GM18502 (cell line): Measurements from ENCODE around the gene SERPINA5.
"Not testable (repeated sequence)": the region's sequence is repeated elsewhere in the genome, so short reads cannot be mapped to it uniquely, and the experiment has no call there.

Experiments
- ATAC-seq: cut with Tn5 transposase; IDR thresholded peaks from one replicate; pipeline ENCODE4 v1.9.1; 2021; ENCODE audit warnings: mild to moderate bottlenecking; ENCODE audit not compliant: unreplicated experiment, poor library complexity

The SERPINA5 gene

DNA sequence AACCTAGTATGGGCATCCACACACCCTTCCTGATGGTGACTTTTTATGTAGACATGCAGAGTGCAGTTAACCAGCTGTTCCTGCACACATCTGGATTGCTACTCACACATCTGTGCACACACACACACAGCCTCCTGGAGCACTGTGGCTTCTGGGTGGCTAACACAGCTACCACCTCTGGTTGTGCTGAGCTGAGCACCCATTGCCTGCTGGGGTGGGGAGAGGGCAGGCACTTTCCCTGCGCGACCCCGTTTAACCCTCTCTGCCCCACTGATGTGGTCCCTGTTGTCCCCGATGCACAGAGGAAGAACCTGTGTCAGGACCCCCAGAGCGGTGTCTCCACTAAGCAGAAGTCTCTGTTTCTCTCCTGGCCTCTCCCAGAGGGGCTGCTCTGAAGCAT, 16.6 kb downstream of the SERPINA5 start:
- ATAC-seq, result no peak

DNA sequence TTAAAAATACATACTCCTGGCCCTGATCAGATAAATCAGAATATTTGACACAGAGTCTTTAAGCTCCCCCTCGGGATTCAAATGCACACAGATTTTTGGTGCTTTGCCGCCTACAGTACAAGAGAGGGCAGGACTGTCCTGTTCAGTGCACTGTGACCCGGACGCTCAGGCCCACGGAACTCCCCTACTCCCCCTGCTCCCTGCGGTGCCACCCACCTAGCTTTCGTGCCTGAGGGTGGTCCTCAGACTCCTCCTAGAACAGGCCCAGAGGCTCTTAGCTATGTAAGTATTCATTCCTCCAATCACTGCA, 17.2 kb downstream of the SERPINA5 start:
- ATAC-seq, result no peak

DNA sequence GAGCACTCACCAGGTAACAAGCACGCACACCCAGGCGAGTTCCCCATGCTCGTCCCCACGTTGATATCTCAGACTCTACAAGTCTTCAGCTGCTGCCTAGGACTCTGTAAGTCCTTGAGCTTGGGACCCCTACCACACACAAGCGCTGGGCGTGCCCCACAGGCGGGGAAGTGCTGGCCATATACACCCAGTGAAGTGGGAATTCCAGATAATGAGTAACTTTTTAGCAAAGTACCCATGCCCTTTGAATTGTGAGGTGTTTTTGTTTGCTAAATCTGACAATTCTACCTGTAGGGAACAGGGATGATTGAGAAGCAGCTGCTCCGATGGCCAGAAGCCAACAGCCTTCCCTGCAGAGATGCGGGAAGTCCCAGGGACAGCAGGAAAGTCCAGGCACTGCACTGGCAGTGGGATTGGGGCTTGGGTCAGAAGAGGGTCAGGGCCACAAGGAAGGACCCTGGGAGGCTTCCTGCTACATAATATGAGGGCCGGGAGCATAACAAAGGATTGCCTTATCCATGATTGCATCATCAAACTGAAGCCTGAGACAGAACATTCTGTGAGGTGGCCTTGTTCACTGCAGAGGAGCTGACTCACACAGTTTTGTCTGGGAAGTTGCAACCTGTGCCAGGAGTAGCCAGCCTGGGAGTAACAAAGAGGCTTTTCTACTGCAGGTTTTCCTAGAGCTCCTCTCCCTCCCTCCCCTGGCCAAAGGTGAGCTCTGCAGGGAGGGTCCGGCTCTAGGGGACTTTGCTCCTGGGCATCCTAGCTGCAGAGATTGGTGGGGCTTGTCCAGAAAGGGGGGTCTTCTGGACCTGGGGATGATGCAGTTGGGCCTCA, 17.8 kb downstream of the SERPINA5 start:
- ATAC-seq, result no peak

DNA sequence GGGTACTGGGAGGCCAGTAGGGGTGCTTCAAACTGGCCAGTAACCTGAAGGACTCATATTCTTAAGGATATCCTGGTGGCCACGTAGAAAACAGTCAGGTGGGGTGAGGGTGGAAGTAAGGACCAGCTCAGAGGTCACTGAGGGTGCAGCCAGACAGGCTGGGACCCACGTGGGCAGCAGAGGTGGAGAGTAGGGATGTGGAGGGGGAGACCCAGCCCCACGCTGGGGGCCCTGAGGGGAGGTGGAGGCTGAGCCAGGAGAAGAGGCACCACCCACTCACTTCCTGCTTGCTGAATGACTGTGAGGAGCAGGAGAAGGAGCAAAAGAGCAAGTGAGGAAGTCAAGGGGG, 18.4 kb downstream of the SERPINA5 start:
- ATAC-seq, result no peak

DNA sequence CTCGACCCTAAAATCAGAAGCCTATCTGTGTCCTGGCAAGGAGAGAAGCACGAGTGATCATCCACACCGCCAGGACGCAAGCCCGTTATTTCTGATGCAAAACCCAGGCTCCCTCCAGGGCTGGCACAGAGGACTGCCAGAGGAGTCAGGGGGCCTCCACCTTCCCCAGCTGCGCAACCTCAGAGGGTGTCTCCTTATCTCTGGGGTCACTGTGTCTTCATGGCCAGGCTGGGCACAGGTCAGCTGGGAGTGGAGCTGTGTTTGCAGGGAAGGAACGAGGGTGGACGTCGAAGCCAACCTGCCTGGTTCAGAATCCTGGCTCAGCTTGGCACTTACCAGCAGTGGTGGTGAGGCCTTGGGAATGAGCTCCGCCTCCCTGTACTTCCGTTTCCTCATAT, 18.9 kb downstream of the SERPINA5 start:
- ATAC-seq, result no peak

DNA sequence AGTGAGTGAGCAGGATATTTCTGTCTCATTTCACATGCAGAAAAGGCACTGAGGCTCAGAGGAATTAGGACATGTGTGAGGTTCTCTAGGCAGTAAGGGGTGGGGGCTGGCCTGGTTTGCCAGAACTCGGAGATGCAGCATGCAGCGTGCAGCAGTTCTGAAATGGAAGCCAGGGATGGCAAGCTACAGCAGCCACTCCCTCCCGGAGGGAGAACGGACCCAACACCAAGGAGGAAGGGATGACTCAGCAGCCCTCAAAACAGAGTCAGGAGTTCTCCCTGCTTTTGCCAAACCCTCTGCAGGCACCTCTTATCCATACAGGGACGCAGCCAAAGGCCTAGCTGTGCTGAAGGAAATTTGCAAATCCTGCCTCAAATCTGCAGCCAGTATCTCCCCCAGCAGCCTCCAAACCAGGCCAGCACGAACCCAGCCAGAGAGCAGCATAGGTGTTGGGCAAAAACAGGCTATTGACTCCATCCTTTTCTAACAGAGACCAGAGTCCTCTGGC, 20.7 kb downstream of the SERPINA5 start:
- ATAC-seq, result no peak

DNA sequence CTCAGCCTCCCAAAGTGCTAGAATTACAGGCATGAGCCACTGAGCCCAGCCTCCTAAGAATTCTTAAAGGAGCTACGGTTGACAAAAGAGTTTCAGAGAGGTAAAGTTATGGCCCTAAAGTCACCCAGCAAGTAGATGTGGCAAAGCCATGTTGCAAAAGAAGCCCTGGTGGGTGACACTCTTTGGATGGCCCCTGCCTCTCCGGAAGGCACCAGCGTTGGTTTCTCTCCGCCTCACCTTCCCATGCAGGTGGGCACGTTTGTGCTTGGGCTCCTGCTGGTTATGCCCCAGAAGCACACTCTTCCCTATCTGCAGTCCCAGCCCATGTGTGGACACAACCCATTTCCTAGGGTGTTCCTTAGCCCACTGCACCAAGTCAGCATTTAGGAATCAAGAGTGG, 21.5 kb downstream of the SERPINA5 start:
- ATAC-seq, result no peak

DNA sequence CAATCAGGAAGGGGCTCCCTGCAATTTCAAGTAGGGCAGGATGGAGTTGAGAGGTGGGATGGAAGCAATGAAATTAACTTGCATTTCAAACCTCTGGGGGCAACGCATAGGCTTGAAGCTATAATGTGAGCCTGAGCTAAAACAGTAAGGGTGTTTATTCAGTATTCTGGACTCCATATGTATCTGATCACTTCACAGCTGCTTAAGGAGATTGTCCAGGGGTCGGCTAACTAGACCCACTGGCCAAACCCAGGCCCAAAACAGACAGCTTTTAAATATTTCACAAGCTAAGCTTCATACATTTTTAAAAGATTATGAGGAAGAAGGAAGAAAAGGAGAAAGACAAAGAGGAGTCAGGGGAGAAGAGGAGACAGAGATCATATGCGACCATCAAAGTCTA, 24.1 kb downstream of the SERPINA5 start:
- no peak for ATAC-seq

DNA sequence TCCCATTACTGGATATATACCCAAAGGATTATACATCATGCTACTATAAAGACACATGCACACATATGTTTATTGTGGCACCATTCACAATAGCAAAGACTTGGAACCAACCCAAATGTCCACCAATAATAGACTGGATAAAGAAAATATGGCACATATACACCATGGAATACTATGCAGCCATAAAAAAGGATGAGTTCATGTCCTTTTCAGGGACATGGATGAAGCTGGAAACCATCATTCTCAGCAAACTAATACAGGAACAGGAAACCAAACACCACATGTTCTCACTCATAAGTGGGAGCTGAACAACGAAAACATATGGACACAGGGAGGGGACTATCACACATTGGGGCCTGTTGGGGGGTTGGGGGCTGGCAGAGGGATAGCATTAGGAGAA, 27.7 kb downstream of the SERPINA5 start:
- not testable (repeated sequence) for ATAC-seq

DNA sequence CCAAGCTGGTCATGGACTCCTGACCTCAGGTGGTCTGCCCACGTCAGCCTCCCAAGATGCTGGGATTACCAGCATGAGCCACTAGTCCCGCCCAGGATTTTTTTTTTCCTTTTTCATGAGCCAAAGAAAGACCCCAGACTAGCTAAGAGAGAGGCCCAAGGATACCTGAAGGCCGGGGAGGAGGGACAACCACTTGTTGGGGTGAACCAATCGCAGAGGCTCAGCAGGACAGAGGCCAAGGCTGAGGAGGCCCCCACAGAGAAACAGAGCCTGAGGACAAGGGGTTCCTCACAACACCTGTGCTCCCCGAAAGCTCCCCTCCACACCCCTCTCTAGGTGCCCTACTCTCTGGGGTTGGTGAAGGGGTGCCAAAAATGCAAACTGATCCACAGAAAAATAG, 30.0 kb downstream of the SERPINA5 start:
- no peak for ATAC-seq

DNA sequence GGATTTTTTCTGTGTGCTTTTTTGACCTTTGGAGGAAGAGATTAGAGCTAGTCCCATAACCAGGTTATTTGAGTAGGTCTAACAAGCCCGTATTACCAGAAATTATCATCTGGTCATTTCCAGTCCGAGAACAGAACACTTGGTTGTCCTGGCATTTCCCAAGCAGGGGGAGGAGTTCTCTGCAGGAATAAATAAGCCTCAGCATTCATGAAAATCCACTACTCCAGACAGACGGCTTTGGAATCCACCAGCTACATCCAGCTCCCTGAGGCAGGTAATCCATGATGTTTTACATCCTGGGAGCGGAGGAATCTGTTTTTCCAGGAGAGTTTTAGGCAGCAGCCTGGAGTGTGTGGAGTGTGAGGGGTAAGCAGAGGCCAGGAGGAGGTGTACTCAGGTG, 30.9 kb downstream of the SERPINA5 start, which contains the start of gene SERPINA3:
Gene SERPINA3, plus strand, starts transcription at position 218 of the 400 bp plus-strand sequence. CDS start 2,051 bp downstream, outside the sequence.
- no peak for ATAC-seq

DNA sequence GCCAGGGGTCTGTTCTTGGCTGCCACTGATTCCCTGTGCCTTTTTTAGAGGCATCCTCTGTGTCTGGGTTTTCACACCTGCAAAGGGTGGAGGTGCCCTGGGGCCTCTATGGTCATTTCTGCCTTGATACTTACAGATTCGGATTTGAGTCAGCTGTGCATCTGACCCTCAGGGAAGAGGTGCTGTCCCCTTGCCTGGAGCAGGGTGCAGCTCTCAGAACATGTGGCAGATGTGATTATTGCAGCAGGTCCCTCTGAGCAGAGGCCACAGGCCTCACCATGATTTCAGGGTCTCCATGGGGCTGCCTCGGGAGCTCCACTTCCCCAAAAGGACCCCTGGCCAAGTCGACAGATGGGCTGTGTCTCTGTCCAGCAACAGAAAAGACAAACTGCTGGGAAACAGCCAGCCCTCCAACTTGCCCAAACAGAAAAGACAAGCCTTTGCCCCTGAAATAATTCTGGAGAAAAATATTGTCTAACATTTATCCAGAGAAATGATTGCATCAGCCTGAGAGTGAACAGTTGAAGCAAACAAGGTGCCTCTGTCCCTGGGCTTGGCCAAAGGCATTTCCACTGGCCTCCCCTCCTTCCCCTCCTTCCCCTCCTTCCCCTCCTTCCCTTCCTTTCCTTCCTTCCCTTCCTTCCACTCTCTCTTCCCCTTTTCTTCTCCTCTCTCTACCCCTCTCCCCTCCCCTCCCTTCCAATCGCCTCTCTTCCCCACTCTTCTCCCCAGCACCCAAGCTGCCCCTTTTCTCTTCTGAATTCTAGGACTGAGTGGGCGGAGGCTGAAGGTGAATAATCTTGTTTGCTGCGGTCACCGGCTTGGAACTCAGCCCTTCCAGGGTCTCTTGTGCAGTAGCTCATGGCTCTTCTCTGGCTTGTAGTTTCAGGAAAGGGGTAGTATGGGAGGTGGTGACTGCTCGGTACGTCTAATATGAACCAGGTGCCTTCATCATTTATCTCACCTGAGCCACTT, 31.6 kb downstream of the SERPINA5 start:
- ATAC-seq, result no peak

DNA sequence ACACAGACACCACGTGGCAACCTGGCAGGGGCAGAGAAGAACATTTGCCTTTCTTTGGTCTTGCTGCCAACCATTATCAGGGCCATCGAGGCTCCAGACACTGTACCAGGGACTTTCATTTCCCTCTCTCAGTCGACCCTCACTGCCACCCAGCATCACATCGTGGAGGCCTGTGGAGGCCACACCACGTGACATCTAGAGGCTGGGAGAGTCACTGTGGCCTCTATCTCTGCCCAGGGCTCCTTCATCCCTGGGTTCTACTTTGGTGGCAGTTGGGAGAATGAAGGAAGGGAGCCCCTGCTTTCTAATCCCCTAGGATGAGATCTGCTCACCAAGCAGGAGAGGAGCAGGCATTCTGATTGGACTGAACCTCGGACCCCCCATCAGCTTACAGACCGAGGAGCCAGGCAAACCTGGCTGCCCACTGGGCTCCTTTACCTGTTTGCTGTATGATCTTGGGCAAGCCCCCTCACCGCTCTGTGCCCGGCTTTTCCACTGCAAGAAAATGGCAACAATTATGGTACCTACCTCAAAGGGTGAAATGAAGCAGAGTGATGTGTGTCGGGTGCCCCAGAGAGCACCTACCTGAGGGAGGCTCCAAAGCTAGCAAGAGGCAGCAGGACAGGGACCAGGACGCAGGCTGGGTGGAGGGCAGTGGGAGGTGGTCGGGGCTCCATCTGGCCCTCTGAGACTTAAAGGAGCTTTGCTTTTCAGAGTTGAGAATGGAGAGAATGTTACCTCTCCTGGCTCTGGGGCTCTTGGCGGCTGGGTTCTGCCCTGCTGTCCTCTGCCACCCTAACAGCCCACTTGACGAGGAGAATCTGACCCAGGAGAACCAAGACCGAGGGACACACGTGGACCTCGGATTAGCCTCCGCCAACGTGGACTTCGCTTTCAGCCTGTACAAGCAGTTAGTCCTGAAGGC, 32.8 kb downstream of the SERPINA5 start:
- no peak for ATAC-seq

DNA sequence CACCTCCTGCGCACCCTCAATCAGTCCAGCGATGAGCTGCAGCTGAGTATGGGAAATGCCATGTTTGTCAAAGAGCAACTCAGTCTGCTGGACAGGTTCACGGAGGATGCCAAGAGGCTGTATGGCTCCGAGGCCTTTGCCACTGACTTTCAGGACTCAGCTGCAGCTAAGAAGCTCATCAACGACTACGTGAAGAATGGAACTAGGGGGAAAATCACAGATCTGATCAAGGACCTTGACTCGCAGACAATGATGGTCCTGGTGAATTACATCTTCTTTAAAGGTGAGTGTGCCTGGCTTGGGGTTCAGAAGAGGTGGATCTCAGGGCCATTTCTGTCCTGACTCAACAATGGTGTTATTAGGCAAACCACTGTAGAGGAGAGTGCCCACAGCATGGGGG, 33.6 kb downstream of the SERPINA5 start:
- no peak for ATAC-seq

DNA sequence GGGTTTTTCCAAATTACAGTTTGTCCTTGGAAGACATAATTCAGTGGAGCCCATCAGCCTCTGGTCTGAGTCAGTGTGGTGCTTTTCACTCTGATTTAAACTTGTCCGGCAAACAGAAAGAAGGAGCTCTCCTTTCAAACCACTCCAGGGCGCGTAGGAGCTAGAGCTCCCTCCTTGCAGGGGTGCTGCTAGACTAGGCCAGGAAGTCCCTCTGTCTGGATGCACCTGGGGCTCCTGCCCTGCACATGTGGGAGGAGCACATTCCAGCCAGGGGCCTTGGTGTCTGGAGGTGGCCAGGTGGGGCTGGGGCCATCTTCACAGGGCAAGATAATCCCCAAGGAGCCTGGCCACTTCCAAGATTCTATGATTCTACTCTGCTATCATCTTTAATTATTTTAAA, 34.0 kb downstream of the SERPINA5 start:
- no peak for ATAC-seq

DNA sequence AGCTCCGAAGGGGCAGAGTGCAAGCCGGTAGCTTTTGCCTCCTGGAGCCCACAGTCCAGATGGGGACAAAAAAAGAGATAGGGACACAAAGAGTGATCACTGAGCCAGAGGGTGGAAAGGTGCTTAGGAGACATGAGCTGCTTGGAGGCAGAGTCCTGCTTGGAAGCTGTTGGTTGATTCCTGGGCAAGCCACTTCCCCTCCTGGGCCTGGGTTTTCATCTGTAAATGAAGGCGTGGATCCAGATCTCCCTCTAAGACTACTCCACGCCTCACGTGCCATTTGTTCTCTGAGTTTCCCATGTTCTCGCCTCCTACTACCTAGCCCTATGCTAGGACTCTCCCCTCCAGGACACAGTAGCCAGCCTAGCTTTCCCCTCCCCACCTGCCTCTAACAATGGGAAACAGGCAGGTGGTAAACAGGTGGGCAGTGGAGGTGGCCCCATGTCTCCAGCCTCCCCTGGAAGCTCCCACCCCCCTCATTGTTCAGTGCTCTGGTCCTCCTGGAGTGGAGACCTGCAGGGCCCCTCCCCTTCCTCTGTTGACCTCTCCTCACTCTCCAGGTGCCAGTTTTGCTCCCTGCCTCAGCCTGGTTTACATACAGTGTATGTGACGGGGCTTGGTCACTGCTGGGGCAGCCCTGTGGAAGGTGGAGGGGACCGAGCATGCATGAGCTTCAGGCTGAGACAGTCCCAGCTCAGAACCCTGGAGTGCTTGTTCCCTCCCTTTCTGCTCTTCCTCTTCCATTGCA, 34.8 kb downstream of the SERPINA5 start:
- no peak for ATAC-seq

DNA sequence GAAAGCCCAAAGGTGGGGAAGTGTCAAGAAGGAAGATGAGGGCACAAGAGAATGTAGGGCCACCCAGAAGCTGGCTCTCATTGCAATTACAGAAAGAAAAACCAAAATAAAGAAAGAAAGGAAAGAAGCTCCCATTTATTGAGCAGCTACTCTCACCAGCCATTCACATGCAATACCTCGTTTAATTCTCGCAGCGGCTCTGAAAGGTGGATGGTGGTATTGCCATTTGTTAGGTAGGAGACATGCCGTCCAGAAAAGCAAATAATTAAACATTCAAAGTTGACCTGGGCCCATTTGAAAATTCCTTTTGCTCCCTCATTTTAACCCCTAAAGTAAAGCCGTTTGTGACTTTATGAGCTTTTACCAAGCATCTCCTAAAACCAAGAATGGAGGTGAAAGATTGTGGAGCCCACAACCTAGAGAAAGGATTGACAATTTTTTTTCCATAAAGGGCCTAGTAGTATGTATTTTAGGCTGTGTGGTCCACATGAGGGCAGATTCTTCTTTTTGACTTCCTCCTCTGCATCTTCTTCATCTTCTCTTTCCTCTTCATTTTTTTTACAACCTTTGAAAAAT, 36.2 kb downstream of the SERPINA5 start:
- no peak for ATAC-seq

DNA sequence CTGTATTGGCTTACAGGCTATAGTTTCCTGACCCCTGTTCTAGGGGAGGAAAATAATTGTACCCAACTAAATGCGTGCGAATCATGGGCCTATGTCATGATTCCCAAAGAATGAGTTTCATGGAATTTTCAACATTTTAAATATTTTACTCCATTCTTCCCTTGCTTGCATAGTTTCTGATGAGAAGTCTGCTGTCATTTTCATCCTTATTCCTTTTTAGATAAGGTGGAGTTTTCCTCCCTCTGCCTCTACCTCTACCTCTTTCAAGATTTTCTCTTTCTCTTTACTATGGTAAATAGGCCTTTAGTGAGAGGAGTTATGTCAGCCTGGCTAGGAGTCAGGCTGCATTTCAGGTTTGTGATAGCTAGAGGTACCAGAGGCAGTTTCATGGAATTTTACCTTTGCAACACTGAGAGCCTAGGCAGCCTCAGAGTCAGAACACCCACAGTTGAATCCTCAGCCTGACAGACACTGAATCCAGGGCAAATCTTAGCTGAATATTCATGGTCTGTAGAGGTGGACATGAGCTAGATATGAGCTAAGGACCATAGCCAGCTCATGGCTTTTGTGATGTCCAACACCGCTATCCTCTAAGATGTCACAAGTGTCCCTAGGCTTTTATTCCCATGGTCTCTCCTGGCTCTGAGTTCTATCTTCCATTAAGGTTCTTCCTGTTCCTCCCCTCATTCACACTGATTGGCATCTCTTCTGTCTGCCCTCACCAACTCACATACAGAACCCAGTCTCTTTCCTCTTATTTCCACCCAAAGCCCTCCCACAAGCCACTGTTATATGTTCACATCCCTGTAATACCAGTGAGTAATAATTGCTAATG, 37.0 kb downstream of the SERPINA5 start:
- ATAC-seq, result no peak
